Activated CD8-positive, alpha-beta T cell treated with anti-CD3 and anti-CD28 coated beads for 36 hours (primary cell): ENCODE results near the gene GAPDHS. TPM values are rescaled to one million over a fixed set of nuclear protein-coding genes. Genes with fewer than 3 reads are reported as not detected.

Experiments used
- ATAC-seq: fragments of 200-7000 bp; cut with Tn5 transposase; one replicate; pipeline ENCODE4 v1.10.0; 2021; ENCODE audit warnings: mild to moderate bottlenecking, moderate library complexity
- CTCF ChIA-PET: fragments of 350-600 bp; sonication (Branson Sonifier 250); formaldehyde crosslinking; loops from one replicate; lab custom pipeline; 2021; ENCODE audit warnings: antibody characterized with exemption; lab: Charles Lee
- POLR2A ChIA-PET: fragments of 350-600 bp; sonication (Branson Sonifier 250); formaldehyde crosslinking; loops from one replicate; lab custom pipeline; 2021; ENCODE audit warnings: antibody characterized with exemption; lab: Charles Lee
- DNase-seq: peaks from one replicate; pipeline ENCODE4 v3.0.0-alpha.2; 2020
- H3K27ac Mint-ChIP-seq: one replicate; pipeline ENCODE4 v1.8.0; 2021; ENCODE audit warnings: mild to moderate bottlenecking, mixed read lengths
- H3K27me3 Mint-ChIP-seq: one replicate; pipeline ENCODE4 v1.8.0; 2021; ENCODE audit warnings: mixed read lengths
- H3K36me3 Mint-ChIP-seq: one replicate; pipeline ENCODE4 v1.8.0; 2021; ENCODE audit warnings: low read depth, mixed read lengths
- H3K4me1 Mint-ChIP-seq: one replicate; pipeline ENCODE4 v1.8.0; 2021; ENCODE audit warnings: low read depth, mixed read lengths
- H3K4me3 Mint-ChIP-seq: one replicate; pipeline ENCODE4 v1.8.0; 2021; ENCODE audit warnings: mild to moderate bottlenecking, moderate library complexity, mixed read lengths
- H3K9me3 Mint-ChIP-seq: one replicate; pipeline ENCODE4 v1.8.0; 2021; ENCODE audit warnings: mixed read lengths
- intact Hi-C: fragments of 100-400 bp; cut with micrococcal nuclease; formaldehyde crosslinking; loops from one replicate; pipeline ENCODE4 v1.10.0; 2022
- total RNA-seq, 2 experiments: library from RNA; stranded (reverse); gene quantifications; one replicate each; pipeline ENCODE4 v1.2.3, GENCODE V29; 2021
- TF ChIP-seq, protein P1 (sequence below): fragments of 200-600 bp; IDR thresholded peaks from one replicate; pipeline ENCODE4 v1.8.0; 2022; ENCODE audit warnings: antibody characterized with exemption, mild to moderate bottlenecking

Gene GAPDHS
- total RNA-seq, 2 experiments from 2014 or later, result not detected

DNA sequence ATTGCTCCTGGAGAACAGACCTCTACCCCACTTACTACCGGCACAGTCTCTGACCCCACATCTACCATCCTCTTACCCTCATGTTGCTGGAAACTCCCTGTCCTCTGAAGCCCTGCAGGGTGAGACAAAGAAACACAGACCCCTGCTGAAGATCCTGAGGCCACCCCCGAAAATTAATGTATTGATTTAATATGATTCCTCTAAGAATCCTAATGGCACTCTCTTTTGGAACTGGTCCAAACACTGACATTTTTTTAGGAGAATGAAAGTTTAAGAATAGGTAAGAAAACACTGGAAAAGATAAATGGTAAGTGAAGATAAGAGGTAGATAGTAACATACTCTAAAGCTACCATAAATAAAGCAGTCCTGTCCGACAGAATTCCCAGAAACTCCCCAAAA is 25.1 kb upstream of the GAPDHS start:
- ATAC-seq (no peak), DNase-seq (no peak)
- Mint-ChIP-seq H3K9me3 (no peaks in the 10 kb centered on the region), H3K4me3 (no peak overlapping the region), H3K27me3 (peaks cover 31% of the 10 kb centered on the region), H3K27ac (no peak overlapping the region), H3K36me3 (no peaks in the 10 kb centered on the region), H3K4me1 (peaks cover 14% of the 10 kb centered on the region)
- intact Hi-C loops, result no loop called here
- POLR2A ChIA-PET, result interaction anchor here (1.0 kb wide), 1 partner anchor 16 kb away, joined by 3 read pairs; no protein-coding TSS in a partner anchor
- CTCF ChIA-PET, result interaction anchor here (1.2 to 3.8 kb wide), 5 partner anchors 12 to 161 kb away, joined by 3 to 45 read pairs (median 14); partner anchors contain the start of genes FFAR1 and FFAR3
- TF ChIP-seq, protein P1, sequence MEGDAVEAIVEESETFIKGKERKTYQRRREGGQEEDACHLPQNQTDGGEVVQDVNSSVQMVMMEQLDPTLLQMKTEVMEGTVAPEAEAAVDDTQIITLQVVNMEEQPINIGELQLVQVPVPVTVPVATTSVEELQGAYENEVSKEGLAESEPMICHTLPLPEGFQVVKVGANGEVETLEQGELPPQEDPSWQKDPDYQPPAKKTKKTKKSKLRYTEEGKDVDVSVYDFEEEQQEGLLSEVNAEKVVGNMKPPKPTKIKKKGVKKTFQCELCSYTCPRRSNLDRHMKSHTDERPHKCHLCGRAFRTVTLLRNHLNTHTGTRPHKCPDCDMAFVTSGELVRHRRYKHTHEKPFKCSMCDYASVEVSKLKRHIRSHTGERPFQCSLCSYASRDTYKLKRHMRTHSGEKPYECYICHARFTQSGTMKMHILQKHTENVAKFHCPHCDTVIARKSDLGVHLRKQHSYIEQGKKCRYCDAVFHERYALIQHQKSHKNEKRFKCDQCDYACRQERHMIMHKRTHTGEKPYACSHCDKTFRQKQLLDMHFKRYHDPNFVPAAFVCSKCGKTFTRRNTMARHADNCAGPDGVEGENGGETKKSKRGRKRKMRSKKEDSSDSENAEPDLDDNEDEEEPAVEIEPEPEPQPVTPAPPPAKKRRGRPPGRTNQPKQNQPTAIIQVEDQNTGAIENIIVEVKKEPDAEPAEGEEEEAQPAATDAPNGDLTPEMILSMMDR, result no peak

DNA sequence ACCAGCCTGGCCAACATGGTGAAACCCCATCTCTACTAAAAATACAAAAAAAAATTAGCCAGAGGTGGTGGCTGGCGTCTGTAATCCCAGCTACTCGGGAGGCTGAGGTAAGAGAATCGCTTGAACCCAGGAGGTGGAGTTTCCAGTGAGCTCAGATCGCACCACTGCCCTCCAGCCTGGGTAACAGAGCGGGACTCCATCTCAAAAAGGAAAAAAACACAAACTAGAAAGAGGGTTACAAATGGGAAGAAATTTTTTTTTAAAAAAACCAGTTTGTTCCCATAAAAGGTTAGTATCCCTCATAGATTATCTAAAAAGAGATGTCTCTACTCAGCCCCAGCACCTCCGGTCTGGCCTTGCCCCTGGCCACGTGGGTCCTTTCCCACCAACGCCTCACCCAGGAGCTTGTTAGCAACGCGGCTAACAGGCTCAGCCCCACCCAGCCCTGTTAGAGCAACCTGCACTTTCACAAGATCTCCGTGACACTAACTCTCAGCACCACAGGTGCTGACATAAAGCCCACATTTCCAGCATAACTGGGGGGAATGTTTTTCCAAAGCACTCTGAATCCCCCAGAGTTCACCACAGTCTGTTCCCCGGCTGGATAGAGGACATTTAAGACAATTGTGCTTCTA is 24.1 kb upstream of the GAPDHS start:
- no peaks in the 10 kb centered on the region for H3K9me3 Mint-ChIP-seq
- H3K4me1 Mint-ChIP-seq, result peaks cover 14% of the 10 kb centered on the region
- intact Hi-C loops, result no loop called here
- ChIA-PET CTCF (interaction anchor here (0.6 to 3.8 kb wide), 25 partner anchors 10 to 317 kb away, joined by 3 to 45 read pairs (median 4); partner anchors contain the start of genes FFAR1 and FFAR3), POLR2A (interaction anchor here (0.6 to 1.2 kb wide), 3 partner anchors 17 to 166 kb away, joined by 3 read pairs; no protein-coding TSS in a partner anchor)
- ATAC-seq (peak; percentile 78), DNase-seq (peak; percentile 68)
- TF ChIP-seq, protein P1, result no peak
- no peaks in the 10 kb centered on the region for H3K36me3 Mint-ChIP-seq
- peak overlapping the region; percentile 45 for H3K4me3 Mint-ChIP-seq
- H3K27ac Mint-ChIP-seq, result no peak overlapping the region
- H3K27me3 Mint-ChIP-seq, result peaks cover 32% of the 10 kb centered on the region

DNA sequence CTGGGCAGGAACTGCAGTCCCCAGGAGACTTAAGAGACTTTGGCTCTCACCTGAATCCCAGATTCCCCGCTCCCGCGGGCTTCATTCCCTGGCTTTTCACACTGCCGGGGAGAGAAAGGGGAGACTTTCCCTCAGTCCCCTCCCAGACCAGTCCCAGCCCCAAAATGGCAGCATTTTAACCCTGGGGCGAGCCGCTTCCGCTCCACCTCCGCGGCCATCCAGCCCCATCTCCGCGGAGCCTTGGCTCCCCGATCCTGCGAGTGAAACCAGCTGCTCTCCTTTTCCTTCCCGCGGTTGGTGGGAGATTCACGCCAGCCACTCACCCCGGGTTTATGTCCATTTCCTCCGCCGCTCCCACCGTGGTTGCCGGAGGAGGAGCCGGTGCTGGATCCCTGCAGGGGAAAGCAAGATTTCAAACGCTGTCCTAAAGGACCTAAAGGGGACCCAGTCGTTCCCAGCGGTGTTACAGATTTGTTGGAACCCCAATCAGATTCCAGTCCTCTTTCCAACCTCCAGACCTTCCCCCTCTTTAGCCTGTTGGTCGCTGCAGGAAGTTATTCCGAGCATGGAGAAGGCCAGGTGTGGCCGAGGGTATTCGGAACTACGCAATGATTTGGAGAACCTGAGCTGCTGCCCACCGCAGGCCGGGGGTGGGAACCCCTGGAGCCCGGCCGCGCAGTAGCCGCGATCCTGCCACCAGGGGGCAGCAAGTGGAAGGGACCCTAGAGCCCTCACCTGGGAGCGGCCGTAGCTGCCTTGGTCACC is 23.2 kb upstream of the GAPDHS start:
- intact Hi-C loops, result loop anchor here (2.0 kb wide), 1 partner anchor 83 kb away; no protein-coding TSS in a partner anchor
- ChIA-PET POLR2A (interaction anchor here (0.7 to 1.2 kb wide), 3 partner anchors 11 to 24 kb away, joined by 3 read pairs; no protein-coding TSS in a partner anchor), CTCF (interaction anchor here (0.6 to 3.8 kb wide), 47 partner anchors 8 to 316 kb away, joined by 3 to 45 read pairs (median 4); partner anchors contain the start of genes FFAR1 and FFAR3)
- Mint-ChIP-seq H3K4me1 (peaks cover 14% of the 10 kb centered on the region), H3K36me3 (no peaks in the 10 kb centered on the region), H3K4me3 (peak overlapping the region; percentile 45), H3K27me3 (peaks cover 35% of the 10 kb centered on the region), H3K9me3 (no peaks in the 10 kb centered on the region), H3K27ac (no peak overlapping the region)
- DNase-seq, result peak; percentile 83
- ATAC-seq, result peak; percentile 80
- TF ChIP-seq, protein P1, result peak; percentile 97

DNA sequence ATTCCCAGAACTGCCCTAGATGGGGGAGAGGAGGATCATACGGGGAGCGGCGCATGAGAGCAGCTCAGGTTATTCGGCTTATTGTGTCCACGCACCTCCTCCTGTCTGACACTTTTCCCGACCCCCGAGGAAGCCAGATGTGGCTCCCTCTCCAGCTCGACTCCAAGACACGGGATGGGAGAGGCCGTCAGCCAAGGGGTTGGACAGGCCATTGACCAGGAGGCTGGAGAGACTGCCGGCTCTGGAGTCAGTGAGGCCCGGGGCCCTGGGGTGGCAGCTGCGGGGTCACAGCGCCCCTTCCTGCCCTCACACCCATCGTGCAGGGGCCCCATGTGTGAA is 22.7 kb upstream of the GAPDHS start:
- ChIA-PET POLR2A (interaction anchor here (0.7 to 1.2 kb wide), 2 partner anchors 11 to 23 kb away, joined by 3 read pairs; no protein-coding TSS in a partner anchor), CTCF (interaction anchor here (0.8 to 3.8 kb wide), 41 partner anchors 8 to 316 kb away, joined by 3 to 45 read pairs (median 5); partner anchors contain the start of genes FFAR1 and FFAR3)
- no peak for ATAC-seq
- DNase-seq, result no peak
- H3K27ac Mint-ChIP-seq, result no peak overlapping the region
- intact Hi-C loops, result loop anchor here (2.0 kb wide), 1 partner anchor 82 kb away; no protein-coding TSS in a partner anchor
- TF ChIP-seq, protein P1, result peak; percentile 57
- peaks cover 14% of the 10 kb centered on the region for H3K4me1 Mint-ChIP-seq
- H3K36me3 Mint-ChIP-seq, result no peaks in the 10 kb centered on the region
- H3K4me3 Mint-ChIP-seq, result no peak overlapping the region
- H3K9me3 Mint-ChIP-seq, result no peaks in the 10 kb centered on the region
- peaks cover 33% of the 10 kb centered on the region for H3K27me3 Mint-ChIP-seq
